ENCODE results near the gene DCC. TPM values are rescaled to one million over a fixed set of nuclear protein-coding genes. Genes with fewer than 3 reads are reported as not detected.

The DCC gene
- polyA plus RNA-seq, 1 experiment: 0.67 TPM

- TF ChIP-seq CTCF (IDR thresholded peaks at IDR 0.05; ENCODE audit: low read depth, low read length): no peak
- ChIA-PET CTCF (no interaction called here), POLR2A (no interaction called here)
- Histone ChIP-seq H3K9me3 (ENCODE audit: control insufficient read depth, insufficient read depth, low read length) (no peaks in the 10 kb centered on the region), H3K27me3 (ENCODE audit: control insufficient read depth, insufficient read depth, low read length) (no peaks in the 10 kb centered on the region), H3K27ac (ENCODE audit: low read depth, low read length) (no peak overlapping the region), H3K4me3 (ENCODE audit: low read depth, low read length) (no peak overlapping the region)
- no peak for DNase-seq (ENCODE audit: low read depth, low spot score)
Measured at GRCh38 chr18:52437161-52437560, 97.2 kb downstream of the DCC start.

- no peak for DNase-seq (ENCODE audit: low read depth, low spot score)
- ChIA-PET POLR2A (no interaction called here), CTCF (no interaction called here)
- Histone ChIP-seq H3K9me3 (ENCODE audit: control insufficient read depth, insufficient read depth, low read length) (no peaks in the 10 kb centered on the region), H3K4me3 (ENCODE audit: low read depth, low read length) (no peak overlapping the region), H3K27me3 (ENCODE audit: control insufficient read depth, insufficient read depth, low read length) (no peaks in the 10 kb centered on the region), H3K27ac (ENCODE audit: low read depth, low read length) (no peak overlapping the region)
- no peak for TF ChIP-seq CTCF (IDR thresholded peaks at IDR 0.05; ENCODE audit: low read depth, low read length)
Measured at GRCh38 chr18:52439457-52439856, 99.5 kb downstream of the DCC start.

- H3K27me3 ChIP-seq (ENCODE audit: control insufficient read depth, insufficient read depth, low read length): no peaks in the 10 kb centered on the region
- no peak overlapping the region for H3K4me3 ChIP-seq (ENCODE audit: low read depth, low read length)
- ChIA-PET POLR2A (no interaction called here), CTCF (no interaction called here)
- no peak for DNase-seq (ENCODE audit: low read depth, low spot score)
- no peak for TF ChIP-seq CTCF (IDR thresholded peaks at IDR 0.05; ENCODE audit: low read depth, low read length)
- no peak overlapping the region for H3K27ac ChIP-seq (ENCODE audit: low read depth, low read length)
- no peaks in the 10 kb centered on the region; the same call in 1 of the 2 replicates for H3K9me3 ChIP-seq (ENCODE audit: control insufficient read depth, insufficient read depth, low read length)
Measured at GRCh38 chr18:52441794-52442193, 101.8 kb downstream of the DCC start.

GRCh38 chr18:52442686-52443085, 102.7 kb downstream of the DCC start:
- POLR2A ChIA-PET: no interaction called here
- CTCF ChIA-PET: no interaction called here

GRCh38 chr18:52451256-52451655, 111.3 kb downstream of the DCC start:
- ChIA-PET POLR2A (no interaction called here), CTCF (no interaction called here)
- no peaks in the 10 kb centered on the region for H3K9me3 ChIP-seq (ENCODE audit: control insufficient read depth, insufficient read depth, low read length)
- H3K4me3 ChIP-seq (ENCODE audit: low read depth, low read length): no peak overlapping the region
- no peak overlapping the region for H3K27ac ChIP-seq (ENCODE audit: low read depth, low read length)
- no peak for TF ChIP-seq CTCF (IDR thresholded peaks at IDR 0.05; ENCODE audit: low read depth, low read length)
- H3K27me3 ChIP-seq (ENCODE audit: control insufficient read depth, insufficient read depth, low read length): no peaks in the 10 kb centered on the region
- DNase-seq (ENCODE audit: low read depth, low spot score): no peak

More at GRCh38 chr18:52442686-52443085, 102.7 kb downstream of the DCC start:
- H3K4me3 ChIP-seq (ENCODE audit: low read depth, low read length): no peak overlapping the region
- TF ChIP-seq CTCF (IDR thresholded peaks at IDR 0.05; ENCODE audit: low read depth, low read length): no peak
- H3K27ac ChIP-seq (ENCODE audit: low read depth, low read length): no peak overlapping the region
- no peaks in the 10 kb centered on the region; the same call in 1 of the 2 replicates for H3K9me3 ChIP-seq (ENCODE audit: control insufficient read depth, insufficient read depth, low read length)
- DNase-seq (ENCODE audit: low read depth, low spot score): no peak
- no peaks in the 10 kb centered on the region for H3K27me3 ChIP-seq (ENCODE audit: control insufficient read depth, insufficient read depth, low read length)

Data from AG04450 (cell line).